H9 (cell line): ENCODE results near the gene DENND11. TPM values are rescaled to one million over a fixed set of nuclear protein-coding genes. Genes with fewer than 3 reads are reported as not detected.

Experiments used
- DNase-seq: peaks from one replicate; pipeline ENCODE4 v3.0.0-alpha.2; 2017
- H2AFZ ChIP-seq: one replicate; pipeline ENCODE4 v1.6.1; 2013; ENCODE audit warnings: mild to moderate bottlenecking, low read length, control low read depth, moderate library complexity
- H2AK5ac ChIP-seq: 2 replicates; pipeline ENCODE4 v1.6.1; 2013; ENCODE audit warnings: low read length, control low read depth, mixed read lengths; ENCODE audit not compliant: insufficient read length
- H2BK120ac ChIP-seq: one replicate; pipeline ENCODE4 v1.6.1; 2013; ENCODE audit warnings: low read depth, mild to moderate bottlenecking, low read length, control low read depth, inconsistent platforms; ENCODE audit not compliant: poor library complexity, severe bottlenecking
- H2BK12ac ChIP-seq: 2 replicates; pipeline ENCODE4 v1.6.1; 2013; ENCODE audit warnings: low read length, control low read depth, mixed read lengths, low read depth; ENCODE audit not compliant: insufficient read length
- H2BK15ac ChIP-seq: 2 replicates; pipeline ENCODE4 v1.6.1; 2013; ENCODE audit warnings: low read depth, low read length, control low read depth
- H2BK20ac ChIP-seq: one replicate; pipeline ENCODE4 v1.6.1; 2013; ENCODE audit warnings: low read depth, mild to moderate bottlenecking, low read length, control low read depth, inconsistent platforms; ENCODE audit not compliant: poor library complexity, severe bottlenecking
- H2BK5ac ChIP-seq: 2 replicates; pipeline ENCODE4 v1.6.1; 2013; ENCODE audit warnings: low read length, control low read depth, mixed read lengths; ENCODE audit not compliant: insufficient read length
- H3K14ac ChIP-seq: 2 replicates; pipeline ENCODE4 v1.6.1; 2013; ENCODE audit warnings: low read length, control low read depth; ENCODE audit not compliant: insufficient read depth
- H3K18ac ChIP-seq: 2 replicates; pipeline ENCODE4 v1.6.1; 2013; ENCODE audit warnings: low read depth, mild to moderate bottlenecking, mixed read lengths, low read length, control low read depth; ENCODE audit not compliant: insufficient read length
- H3K23ac ChIP-seq: 2 replicates; pipeline ENCODE4 v1.6.1; 2013; ENCODE audit warnings: low read length, control low read depth, mixed read lengths, low read depth; ENCODE audit not compliant: insufficient read length
- H3K23me2 ChIP-seq: 2 replicates; pipeline ENCODE4 v1.6.1; 2013; ENCODE audit warnings: low read depth, mild to moderate bottlenecking, mixed read lengths, low read length, control low read depth; ENCODE audit not compliant: insufficient read length, poor library complexity, severe bottlenecking
- H3K27ac ChIP-seq: 2 replicates; pipeline ENCODE4 v1.5.1; 2013; ENCODE audit warnings: low read length, control low read depth, mixed read lengths, low read depth; ENCODE audit not compliant: insufficient read length
- H3K27me3 ChIP-seq: 2 replicates; pipeline ENCODE4 v1.6.1; 2013; ENCODE audit warnings: low read length, control low read depth, inconsistent platforms; ENCODE audit not compliant: insufficient read depth
- H3K4ac ChIP-seq: 2 replicates; pipeline ENCODE4 v1.6.1; 2013; ENCODE audit warnings: low read depth, mild to moderate bottlenecking, control low read depth, inconsistent platforms, low read length, moderate library complexity
- H3K4me1 ChIP-seq: 2 replicates; pipeline ENCODE4 v1.6.1; 2013; ENCODE audit warnings: low read length, control low read depth, inconsistent platforms; ENCODE audit not compliant: insufficient read depth
- H3K4me2 ChIP-seq: 2 replicates; pipeline ENCODE4 v1.6.1; 2013; ENCODE audit warnings: low read length, control low read depth, mixed read lengths; ENCODE audit not compliant: insufficient read length, insufficient read depth
- H3K56ac ChIP-seq: 2 replicates; pipeline ENCODE4 v1.6.1; 2013; ENCODE audit warnings: low read depth, mild to moderate bottlenecking, mixed read lengths, low read length, control low read depth; ENCODE audit not compliant: insufficient read length
- H3K79me1 ChIP-seq: 2 replicates; pipeline ENCODE4 v1.6.1; 2013; ENCODE audit warnings: low read depth, mild to moderate bottlenecking, moderate library complexity, low read length, control low read depth, inconsistent platforms; ENCODE audit not compliant: insufficient read depth, poor library complexity, severe bottlenecking
- H3K79me2 ChIP-seq: 2 replicates; pipeline ENCODE4 v1.6.1; 2013; ENCODE audit warnings: low read length, control low read depth, inconsistent platforms; ENCODE audit not compliant: insufficient read depth
- H3K9ac ChIP-seq: 2 replicates; pipeline ENCODE4 v1.6.1; 2013; ENCODE audit warnings: low read length, control low read depth, mixed read lengths; ENCODE audit not compliant: insufficient read length; ENCODE audit errors: extremely low read depth
- H3K9me3 ChIP-seq: one replicate; pipeline ENCODE4 v1.6.1; 2013; ENCODE audit warnings: low read depth, low read length, inconsistent platforms; ENCODE audit not compliant: control insufficient read depth
- H3T11ph ChIP-seq: one replicate; pipeline ENCODE4 v1.6.1; 2013; ENCODE audit warnings: mild to moderate bottlenecking, low read length, control low read depth, inconsistent platforms
- H4K20me1 ChIP-seq: one replicate; pipeline ENCODE4 v1.6.1; 2013; ENCODE audit not compliant: control insufficient read depth, insufficient read length, insufficient read depth
- H4K5ac ChIP-seq: 2 replicates; pipeline ENCODE4 v1.6.1; 2013; ENCODE audit warnings: low read depth, mild to moderate bottlenecking, mixed read lengths, low read length, control low read depth; ENCODE audit not compliant: insufficient read length
- H4K8ac ChIP-seq: replicated peaks from 2 replicates; pipeline ENCODE4 v1.6.1; 2013; ENCODE audit warnings: low read length, control low read depth, mixed read lengths, low read depth; ENCODE audit not compliant: insufficient read length
- H4K91ac ChIP-seq: 2 replicates; pipeline ENCODE4 v1.6.1; 2013; ENCODE audit warnings: low read depth, mild to moderate bottlenecking, moderate library complexity, mixed read lengths, low read length, control low read depth; ENCODE audit not compliant: insufficient read length
- H3K27ac Mint-ChIP-seq, 3 experiments: 2 replicates in 2 of 3; 3 replicates in 1 of 3; pipeline ENCODE4 v1.8.0; 2020 to 2021; ENCODE audit warnings: mixed read lengths in 3 of 3, mild to moderate bottlenecking in 1 of 3, moderate library complexity in 1 of 3
- H3K27me3 Mint-ChIP-seq: 2 replicates; pipeline ENCODE4 v1.8.0; 2021; ENCODE audit warnings: low read depth, mild to moderate bottlenecking, moderate library complexity, mixed read lengths
- H3K36me3 Mint-ChIP-seq, 3 experiments: 2 replicates in 2 of 3; 3 replicates in 1 of 3; pipeline ENCODE4 v1.8.0; 2020 to 2021; ENCODE audit warnings: low read depth in 3 of 3, mixed read lengths in 3 of 3; ENCODE audit not compliant: insufficient read depth in 1 of 3
- H3K4me1 Mint-ChIP-seq, 2 experiments: 2 replicates each; pipeline ENCODE4 v1.8.0; 2020; ENCODE audit warnings: mixed read lengths in 2 of 2
- H3K4me3 Mint-ChIP-seq, 2 experiments: 2 replicates in 1 of 2; 3 replicates in 1 of 2; pipeline ENCODE4 v1.8.0; 2020 to 2021; ENCODE audit warnings: mild to moderate bottlenecking in 2 of 2, mixed read lengths in 2 of 2, moderate library complexity in 1 of 2
- H3K9me3 Mint-ChIP-seq, 2 experiments: 2 replicates in 1 of 2; 3 replicates in 1 of 2; pipeline ENCODE4 v1.8.0; 2020; ENCODE audit warnings: mild to moderate bottlenecking in 2 of 2, mixed read lengths in 2 of 2, moderate library complexity in 1 of 2
- WGBS: extraction: QIAGEN DNeasy Blood & Tissue Kit; methylation state at CpG from one replicate; pipeline ENCODE4 v1.1.7; 2013; ENCODE audit warnings: missing lambda C conversion rate, low lambda C conversion rate, mixed read lengths; ENCODE audit not compliant: insufficient read length; ENCODE audit errors: extremely low coverage; 5-methylcytosine and 5-hydroxymethylcytosine counted together
- total RNA-seq: library from RNA; stranded (reverse); gene quantifications from 2 replicates; pipeline ENCODE4 v1.2.1, GENCODE V29; 2021
- TF ChIP-seq, protein P1 (sequence below): fragments of 200-600 bp; sonication (generic); conservative IDR thresholded peaks from 3 replicates; pipeline ENCODE4 v1.8.0; 2021; ENCODE audit warnings: antibody characterized with exemption, mild to moderate bottlenecking

Gene DENND11
- total RNA-seq, 1 experiment from 2014 or later = 21.9 TPM

DNA sequence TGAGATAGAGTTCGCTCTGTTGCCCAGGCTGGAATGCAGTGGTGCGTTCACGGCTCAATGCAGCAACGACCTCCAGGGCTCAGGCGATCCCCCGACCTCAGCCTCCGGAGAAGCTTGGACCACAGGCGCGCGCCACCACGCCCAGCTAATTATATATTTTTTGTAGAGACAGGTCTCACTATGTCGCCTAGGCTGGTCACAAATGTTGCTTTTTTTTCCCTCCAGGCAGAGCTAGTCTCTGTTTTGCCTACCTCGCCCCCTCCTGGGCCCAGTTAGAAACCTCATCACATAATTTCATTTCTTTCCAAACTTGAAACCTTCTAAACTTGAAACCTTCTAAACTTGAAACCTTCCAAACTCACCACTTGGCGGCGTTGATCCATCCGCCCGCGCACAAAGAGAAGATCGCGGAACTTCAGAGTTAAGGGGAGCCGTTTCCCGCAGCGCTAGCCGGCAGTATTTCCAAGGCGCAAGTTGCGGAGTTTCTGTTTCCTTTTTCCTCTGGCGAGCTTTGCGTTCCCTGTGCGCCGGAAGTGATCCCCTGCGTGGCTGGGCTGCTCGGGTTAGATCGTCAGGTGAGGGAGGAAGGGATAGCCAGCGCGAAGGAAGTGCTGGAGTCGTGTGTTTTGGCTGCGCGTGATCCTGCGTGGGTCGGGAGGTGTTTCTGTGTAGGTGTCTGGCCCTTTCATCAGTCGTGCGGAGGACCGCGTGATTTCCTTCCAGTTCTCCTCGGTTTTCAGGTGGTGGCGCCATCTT is 36.0 kb upstream of the DENND11 start, which contains the start of gene SSBP1:
Gene SSBP1, plus strand, starts transcription at position 523 of the 756 bp plus-strand sequence. CDS start 809 bp downstream, outside the sequence.
- DNase-seq = peak; percentile 94
- H3K27ac Mint-ChIP-seq = peak within 1 kb of the TSS; percentile 99 to 100 (median 99)
- no peak within 1 kb of the TSS for H3T11ph ChIP-seq
- H3K56ac ChIP-seq = no peak within 1 kb of the TSS
- peaks cover 27 to 39% (median 36%) of the 10 kb centered on the region in 3 experiments for H3K36me3 Mint-ChIP-seq
- H3K18ac ChIP-seq = peak within 1 kb of the TSS; percentile 92
- peaks cover 3% of the 10 kb centered on the region for H3K23me2 ChIP-seq
- H2BK5ac ChIP-seq = peak within 1 kb of the TSS; percentile 20
- H3K4ac ChIP-seq = no peak within 1 kb of the TSS; the same call in 1 of the 2 replicates
- H2AFZ ChIP-seq = peak within 1 kb of the TSS; percentile 71
- no CpG with 5 or more reads among the region's 46 CpGs for WGBS
- H2BK120ac ChIP-seq = peak within 1 kb of the TSS; percentile 7
- H3K79me2 ChIP-seq = peaks cover 16% of the 10 kb centered on the region
- TF ChIP-seq, protein P1, sequence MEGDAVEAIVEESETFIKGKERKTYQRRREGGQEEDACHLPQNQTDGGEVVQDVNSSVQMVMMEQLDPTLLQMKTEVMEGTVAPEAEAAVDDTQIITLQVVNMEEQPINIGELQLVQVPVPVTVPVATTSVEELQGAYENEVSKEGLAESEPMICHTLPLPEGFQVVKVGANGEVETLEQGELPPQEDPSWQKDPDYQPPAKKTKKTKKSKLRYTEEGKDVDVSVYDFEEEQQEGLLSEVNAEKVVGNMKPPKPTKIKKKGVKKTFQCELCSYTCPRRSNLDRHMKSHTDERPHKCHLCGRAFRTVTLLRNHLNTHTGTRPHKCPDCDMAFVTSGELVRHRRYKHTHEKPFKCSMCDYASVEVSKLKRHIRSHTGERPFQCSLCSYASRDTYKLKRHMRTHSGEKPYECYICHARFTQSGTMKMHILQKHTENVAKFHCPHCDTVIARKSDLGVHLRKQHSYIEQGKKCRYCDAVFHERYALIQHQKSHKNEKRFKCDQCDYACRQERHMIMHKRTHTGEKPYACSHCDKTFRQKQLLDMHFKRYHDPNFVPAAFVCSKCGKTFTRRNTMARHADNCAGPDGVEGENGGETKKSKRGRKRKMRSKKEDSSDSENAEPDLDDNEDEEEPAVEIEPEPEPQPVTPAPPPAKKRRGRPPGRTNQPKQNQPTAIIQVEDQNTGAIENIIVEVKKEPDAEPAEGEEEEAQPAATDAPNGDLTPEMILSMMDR = peak; percentile 83
- H3K4me1 Mint-ChIP-seq = peaks cover 13 to 23% of the 10 kb centered on the region in 2 experiments
- peak within 1 kb of the TSS; percentile 98 for H3K9ac ChIP-seq
- H3K27ac ChIP-seq = peak within 1 kb of the TSS; percentile 15
- no peak within 1 kb of the TSS for H2BK15ac ChIP-seq
- H4K8ac ChIP-seq = no peak within 1 kb of the TSS
- peak within 1 kb of the TSS; percentile 38 for H4K5ac ChIP-seq
- H3K14ac ChIP-seq = peak within 1 kb of the TSS; percentile 96
- no peaks in the 10 kb centered on the region for H3K27me3 Mint-ChIP-seq
- H2BK20ac ChIP-seq = no peak within 1 kb of the TSS
- H2BK12ac ChIP-seq = no peak within 1 kb of the TSS
- H3K9me3 ChIP-seq = no peaks in the 10 kb centered on the region
- peak within 1 kb of the TSS; percentile 84 for H3K4me2 ChIP-seq
- H3K79me1 ChIP-seq = peaks cover 8% of the 10 kb centered on the region
- H3K27me3 ChIP-seq = no peaks in the 10 kb centered on the region
- H3K4me3 Mint-ChIP-seq = peak within 1 kb of the TSS; percentile 96 to 99
- H4K20me1 ChIP-seq = no peaks in the 10 kb centered on the region
- peaks cover 3% of the 10 kb centered on the region; the same call in 1 of the 2 replicates for H3K4me1 ChIP-seq
- no peak within 1 kb of the TSS for H2AK5ac ChIP-seq
- no peak within 1 kb of the TSS for H4K91ac ChIP-seq
- peaks cover 0 to 2% of the 10 kb centered on the region in 2 experiments; a peak in 1 of 5 replicates for H3K9me3 Mint-ChIP-seq
- H3K23ac ChIP-seq = no peak within 1 kb of the TSS
